CD4-positive, alpha-beta T cell treated with Interferon gamma for 1 hour (primary cell): ENCODE data around the gene NPFF.
"Not testable (repeated sequence)": the region's sequence is repeated elsewhere in the genome, so short reads cannot be mapped to it uniquely, and the experiment has no call there.

ENCODE experiments used
- DNase-seq: peaks from one replicate; pipeline ENCODE4 v3.0.0-alpha.2; 2020

NPFF gene

DNA sequence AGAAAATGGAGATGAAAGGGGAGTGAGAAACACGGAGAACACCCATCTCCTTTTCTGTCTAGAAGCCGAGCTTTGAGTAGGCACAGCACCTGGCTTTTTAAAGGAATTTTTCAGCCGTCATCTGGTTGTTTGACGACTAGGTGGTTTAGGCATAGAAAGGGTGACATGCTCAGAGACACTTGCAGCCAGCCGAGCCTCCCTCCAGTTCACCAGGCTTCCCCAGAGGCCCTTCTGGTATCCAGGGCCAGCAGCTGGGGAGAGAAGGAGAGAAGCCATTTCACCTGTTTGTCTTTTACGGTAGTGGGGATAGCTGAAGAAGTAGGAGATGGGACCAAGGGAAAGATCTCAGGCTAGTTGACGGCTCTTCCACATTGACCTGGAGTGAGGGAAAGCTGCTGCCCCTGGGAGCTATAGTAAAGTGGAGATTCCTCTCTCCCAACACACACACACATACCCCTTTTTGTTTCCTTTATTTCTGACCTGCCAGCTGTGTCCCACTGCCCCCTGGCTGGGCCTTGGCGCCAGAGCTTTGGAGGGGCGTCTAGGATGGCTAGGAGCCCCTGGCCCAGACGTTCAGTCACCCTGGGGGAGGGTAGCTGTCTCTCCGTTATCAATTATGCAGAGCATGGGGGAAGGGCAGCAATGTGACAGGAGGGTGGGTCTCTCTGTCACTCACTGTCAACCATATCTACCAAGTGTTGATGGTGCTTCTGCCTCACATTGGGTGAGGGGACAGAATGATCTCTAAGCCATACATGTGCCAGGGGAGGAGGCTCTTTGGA lies 13.5 kb downstream of the NPFF start:
- no peak for DNase-seq

DNA sequence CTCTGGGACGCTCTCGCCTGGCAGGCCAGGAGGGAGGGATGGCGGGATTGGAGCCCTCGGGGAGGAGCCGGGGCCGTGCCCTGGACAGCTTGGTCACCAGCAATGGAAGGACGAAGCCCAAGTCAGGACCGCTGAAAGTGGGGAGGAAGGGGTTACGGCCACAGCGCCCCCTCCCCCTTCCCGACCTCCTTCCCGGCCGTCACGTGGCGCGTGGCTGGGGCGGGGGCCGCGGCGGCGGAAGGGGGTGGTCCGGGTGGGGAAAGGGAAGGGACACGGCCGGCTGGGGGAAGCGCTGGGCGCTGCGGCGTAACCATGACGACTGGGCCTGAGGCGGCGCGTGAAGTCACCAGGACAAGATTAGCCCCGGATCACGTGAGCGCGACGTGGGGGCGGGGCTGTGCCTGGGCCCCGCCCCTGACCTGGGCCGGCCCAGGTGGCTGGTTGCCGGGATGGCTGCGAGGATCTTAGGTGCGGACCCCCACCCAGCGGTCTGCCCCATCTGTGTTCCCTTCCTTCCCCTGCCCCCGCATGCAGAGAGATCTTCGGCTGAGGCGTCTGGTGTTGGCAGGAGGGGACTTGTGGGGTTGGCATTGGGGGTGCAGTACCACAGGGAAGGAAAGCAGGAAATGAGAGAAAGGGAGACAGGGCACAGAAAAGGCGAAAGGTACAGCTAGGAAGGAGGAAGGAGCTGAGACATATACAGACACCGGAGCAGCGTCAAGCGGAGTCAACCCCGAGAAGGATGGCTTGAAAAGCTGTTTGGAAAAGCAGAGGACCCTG lies 14.3 kb downstream of the NPFF start:
- peak; percentile 89 for DNase-seq

DNA sequence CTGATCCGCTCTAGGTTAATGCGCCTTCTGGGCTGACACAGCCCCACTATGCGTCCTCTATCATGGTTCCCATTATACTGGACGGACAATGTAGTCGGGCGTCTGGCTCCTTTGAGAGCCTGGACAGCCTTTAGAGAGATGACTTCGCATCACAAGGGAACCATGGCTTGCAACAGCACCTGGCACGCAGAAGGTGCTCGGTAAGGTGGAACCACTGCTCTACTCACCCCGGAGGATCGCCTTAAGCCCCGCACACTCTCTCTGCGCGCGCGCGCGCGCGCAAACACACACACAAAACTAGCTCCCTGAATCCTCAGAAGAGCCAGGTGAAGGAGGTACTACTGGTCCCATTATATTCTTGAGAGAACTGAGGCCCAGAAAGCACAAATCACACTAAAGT lies 15.1 kb downstream of the NPFF start:
- DNase-seq, result no peak

DNA sequence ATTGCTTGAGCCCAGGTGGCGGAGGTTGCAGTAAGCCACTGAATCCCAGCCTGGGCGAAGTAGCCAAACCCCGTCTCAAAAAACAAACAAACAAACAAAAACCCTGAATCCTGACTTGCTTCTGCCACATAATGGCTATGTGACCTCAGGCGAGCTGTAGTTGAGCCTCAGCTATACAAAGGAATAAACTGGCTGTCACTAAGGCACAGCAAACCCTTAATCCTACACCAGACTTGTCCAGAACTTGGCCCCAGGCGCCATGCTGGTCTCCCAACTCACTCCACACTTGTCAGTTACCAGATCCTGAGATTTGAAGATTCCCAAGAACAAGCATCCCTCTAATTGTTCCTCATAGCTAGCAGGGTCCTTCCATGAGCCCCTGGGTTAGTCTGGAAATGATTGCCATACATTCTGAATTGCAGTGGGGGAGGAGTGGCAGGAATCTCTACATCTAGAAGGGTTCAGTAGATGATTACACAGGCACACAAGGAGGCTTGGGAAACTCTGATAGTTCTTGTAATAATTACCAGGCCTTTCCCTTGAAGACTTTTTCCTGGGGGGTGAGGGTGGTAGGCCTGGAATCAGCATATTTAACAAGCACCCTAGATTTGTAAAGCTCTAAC lies 17.9 kb downstream of the NPFF start:
- no peak for DNase-seq

DNA sequence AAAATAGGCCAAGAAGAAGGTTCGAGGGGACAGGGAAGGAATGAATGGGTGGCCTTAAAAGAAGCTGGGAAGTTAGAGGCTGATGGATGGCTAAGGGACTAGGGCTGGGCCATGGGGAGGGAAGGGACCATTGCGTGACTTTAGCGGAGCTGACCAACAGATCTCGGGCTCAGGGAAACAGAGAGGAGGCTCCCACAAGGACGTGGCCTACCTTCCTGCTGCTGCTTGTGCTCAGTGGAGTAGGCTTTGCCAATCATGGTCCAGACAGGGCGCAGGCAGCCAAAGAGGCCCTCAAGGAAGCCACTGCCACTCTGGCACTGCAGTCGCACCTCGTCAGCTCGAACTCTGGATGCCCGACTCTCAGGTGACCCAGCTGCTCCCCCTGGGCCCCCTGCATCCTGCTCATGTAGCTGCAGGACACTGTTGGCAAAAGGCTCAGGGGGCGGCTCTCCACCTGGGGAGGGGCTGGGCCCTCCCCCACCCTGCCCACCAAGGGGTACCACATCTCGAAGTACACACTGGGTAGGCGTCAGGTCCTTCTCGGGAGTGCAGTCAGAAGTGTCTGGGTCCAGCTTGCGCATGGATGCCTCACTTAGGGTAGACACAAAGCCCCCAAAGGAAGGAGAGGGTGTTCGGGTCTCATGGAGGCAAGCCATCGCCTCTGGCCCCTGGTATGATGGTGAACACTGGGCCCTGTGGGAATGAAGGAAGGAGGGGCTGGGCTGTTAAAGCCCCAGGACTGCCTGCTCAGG lies 20.4 kb downstream of the NPFF start:
- no peak for DNase-seq

DNA sequence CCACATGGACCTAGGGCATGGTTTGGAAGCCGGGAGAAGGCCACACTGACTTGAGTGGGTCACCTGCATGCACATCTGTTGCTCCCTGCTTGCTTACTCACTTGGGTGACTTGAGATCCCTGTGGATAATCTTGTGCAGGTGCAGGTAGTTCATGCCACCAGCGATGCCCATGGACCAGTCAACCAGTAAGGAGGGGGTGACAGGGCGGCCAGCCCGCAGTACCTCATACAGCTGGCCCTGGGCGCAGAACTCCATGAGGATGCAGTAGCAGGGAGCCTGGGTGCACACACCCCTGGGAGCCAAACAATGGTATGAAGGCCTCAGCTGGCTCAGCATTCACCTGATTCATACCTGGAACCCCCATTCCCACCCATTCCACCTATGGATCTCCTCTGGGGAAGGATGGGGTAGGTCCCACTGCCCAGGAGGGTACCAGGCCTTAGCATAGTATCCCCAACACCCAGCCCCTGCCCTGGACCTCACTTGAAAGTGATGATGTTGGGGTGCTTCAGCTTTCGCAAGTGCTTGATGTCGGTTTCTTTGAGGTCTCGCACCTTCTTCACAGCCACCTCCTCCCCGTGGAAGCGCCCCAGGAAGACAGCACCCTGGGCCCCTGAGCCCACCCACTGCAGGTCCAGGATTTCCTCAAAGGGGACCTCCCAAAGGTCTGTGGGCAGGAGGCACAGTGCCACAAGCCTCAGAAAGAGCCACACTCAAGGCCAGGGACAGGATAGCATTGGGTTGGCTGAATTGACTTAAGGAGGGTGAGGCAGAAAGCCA lies 21.1 kb downstream of the NPFF start:
- DNase-seq, result no peak

DNA sequence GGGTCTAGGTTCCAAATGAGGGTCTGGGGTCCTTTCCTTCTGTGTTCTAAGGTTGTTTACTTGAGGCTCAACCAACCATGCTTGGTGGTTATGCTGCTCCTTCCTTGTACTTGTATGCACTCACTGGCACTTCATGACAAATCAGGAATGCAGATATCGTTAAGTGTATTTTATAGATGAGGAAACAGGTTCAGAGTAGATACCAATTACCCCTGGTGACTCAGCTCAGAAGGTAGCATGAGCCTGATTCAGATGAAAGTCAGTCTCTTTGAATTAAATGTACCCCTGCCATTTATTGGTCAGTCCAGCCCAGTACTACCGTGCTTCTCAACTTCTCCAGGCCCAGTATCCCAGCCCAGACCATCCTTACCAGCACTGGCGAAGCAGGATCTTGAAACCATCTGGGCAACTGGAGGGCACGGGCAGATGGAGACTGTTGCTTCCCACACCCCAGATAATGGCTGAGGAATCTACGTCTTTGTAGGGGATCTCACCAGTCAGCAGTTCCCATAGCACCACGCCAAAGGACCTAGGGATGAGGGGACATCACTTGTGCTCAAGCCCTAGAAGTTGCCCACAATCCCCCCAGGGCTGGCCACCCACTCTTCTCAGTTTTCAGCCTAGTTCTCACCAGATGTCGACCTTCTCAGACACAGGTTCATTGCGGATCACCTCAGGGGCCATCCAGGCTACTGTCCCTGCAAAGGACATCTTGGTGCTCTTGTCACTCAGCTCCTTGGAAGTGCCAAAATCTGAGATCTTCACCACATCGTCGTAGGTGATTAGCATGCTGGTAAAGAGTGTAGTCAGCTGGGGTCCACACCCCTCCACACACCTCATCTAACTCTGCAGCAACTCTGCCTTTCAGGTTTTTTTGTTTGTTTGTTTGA lies 22.4 kb downstream of the NPFF start:
- no peak for DNase-seq

DNA sequence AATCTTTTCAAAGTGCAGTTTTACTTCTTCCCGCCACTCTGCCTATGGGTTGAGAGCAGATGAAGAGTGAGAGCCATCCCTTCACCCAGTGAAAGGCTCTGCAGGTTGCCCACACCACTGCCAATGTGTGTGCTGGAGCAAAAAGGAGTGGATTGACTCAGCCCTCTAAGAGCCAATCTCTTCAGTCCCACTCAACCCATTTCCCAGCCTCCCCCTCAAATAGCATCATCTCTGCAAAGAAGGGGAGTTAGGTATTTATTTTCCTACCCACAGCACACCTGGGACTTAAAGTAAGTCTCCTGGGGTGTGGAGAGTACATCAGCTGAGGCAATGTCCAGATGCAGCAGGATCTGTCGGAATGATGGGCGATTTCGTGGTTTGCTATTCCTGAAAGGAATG lies 23.3 kb downstream of the NPFF start:
- no peak for DNase-seq

DNA sequence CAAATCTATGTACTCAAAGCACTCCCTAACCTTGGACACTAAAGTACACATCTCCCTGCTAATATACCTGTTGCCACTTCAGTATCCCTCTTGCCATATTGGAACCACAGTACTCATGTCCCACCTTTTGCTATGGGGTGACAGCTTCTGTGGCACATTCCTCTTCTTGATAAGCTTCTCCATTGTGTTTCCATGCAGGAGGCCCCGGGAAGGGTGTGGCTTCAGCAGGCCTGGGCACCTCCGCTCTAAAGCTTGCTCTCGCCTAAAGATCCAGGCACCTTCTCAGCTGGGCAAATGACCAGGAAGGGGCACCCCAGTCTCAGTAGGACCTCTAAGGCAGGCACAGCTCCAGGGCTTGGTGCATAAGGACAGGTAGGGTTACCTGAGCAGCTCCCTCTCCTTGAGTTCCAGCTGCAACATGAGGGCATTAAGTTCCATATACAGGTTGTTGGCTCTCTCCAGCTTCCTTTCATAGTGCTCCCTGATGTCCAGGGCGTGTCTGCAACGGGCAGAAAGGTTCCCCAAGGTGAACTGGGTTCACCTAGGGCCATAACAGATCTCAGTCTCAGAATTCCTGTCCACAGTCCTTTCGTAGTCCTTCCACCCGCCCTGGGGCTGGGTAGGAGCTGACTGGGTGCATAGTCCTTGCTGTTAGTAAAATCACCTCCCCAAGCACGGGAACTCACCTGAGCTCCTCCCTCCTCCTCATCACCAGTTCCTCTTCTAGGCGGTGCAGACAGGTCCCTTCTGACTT lies 23.9 kb downstream of the NPFF start:
- DNase-seq, result no peak

DNA sequence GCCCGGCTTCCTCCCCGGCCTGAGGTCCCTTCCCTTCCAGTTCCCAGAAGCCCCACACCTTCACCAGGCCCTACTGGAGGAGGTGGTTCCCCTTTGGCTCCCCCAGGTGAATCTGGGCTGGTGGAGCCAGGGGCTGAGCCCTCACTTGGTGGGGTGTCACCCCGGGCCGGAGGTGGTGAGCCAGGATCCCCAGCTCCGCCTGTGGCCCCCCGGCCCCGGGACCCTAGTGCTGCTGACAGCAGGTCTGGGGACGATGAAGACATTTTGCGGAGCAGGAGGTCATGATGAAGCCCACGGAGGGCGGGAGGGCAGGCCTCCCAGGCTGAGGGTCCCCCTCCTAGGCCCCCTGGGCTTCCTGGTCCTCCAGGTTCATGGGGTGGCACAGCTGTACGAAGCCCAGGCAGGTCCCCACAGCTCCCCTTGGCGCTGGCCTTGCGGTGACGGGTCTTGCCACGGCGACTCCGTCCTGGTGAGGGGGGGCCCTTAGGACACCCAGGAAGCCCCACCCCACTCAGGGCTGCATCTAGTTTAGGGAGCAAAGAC lies 24.6 kb downstream of the NPFF start:
- no peak for DNase-seq

DNA sequence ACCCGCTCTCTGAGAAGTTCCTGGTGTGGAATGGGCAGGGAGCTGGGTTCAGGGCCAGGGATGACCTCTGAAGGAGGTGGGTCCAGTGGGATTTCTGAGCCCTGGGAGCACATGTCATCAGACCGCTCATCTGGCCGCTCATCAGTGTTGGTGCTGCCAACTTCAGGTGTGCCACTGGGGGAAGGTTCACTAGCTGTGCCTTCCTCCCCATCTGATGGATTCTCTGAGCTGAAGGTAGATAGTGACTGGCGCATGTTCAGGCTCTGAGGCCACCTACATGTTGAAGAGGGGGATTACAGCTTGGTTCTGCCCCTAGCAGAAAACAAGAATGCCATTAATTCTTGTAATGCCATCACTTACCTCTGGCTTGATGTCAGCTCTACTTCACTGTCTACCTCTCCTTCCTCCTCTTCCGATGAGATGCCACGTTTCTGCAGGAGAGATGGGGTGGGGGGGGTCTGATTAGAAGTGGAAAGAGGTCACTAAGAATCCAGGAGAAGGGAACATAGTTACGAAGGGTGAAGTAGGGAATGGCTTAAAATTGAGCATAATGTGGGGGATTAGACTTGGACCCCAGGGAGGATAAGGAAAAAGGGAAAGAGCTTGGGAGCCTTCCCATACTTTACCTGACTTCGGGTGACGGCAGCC lies 25.2 kb downstream of the NPFF start:
- DNase-seq, result no peak

DNA sequence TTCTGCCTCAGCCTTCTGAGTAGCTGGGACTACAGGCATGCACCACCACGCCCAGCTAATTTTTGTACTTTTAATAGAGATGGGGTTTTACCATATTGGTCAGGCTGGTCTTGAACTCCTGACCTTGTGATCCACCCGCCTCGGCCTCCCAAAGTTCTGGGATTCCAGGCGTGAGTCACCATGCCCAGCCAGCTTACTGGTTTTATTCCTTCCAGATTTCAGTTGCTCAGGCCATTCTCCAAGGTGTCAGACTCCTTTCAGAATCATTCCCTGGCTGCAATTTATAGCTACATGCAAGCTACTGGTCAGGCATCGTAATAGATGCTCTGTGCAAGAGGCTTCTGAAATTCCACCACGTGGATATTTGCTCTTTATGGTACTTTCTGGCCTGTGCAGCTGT lies 25.8 kb downstream of the NPFF start:
- DNase-seq, result not testable (repeated sequence)

DNA sequence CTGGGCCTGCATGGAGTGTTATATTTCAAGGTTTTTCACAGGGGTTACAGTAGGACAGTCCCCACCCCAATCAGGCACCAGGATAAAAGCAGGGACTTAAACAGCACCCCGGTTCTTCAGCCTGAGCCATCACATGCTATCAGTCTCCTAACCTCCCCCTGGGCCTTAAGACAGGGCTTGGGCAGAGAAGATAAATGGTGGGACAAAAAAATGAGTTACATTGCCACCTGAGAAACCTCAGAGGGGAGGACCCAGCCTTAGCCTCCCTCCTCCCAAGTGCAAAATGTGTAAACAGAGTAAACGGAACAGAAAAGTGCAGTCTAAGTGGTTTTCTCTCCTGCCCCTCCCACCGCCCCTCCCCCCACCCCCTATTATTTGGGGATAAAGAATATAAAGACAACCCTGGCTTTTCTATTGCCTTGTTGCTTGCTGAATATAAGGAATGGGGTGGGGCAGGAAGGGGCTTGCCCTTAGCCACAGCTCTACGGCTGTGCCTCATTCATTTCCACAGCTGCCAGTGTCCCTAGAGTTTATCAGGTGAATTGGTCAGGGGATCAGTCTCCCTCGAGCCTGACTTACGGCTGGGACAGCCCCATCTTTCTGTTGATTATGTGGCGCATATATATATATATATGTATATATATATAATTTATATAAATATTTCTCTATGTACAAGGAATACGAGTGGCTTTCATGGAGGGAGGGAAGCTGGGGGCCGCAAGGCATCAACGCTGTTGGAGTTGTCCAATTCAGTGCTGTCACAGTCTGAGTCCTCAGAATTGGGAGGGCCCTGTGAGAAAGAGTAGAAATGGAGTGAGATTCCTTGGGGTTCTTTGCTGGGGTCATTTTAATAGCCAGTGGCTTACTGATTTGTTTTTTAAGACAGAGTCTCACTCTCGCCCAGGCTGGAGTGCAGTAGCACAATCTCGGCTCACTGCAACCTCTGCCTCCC lies 26.5 kb downstream of the NPFF start:
- DNase-seq, result no peak

DNA sequence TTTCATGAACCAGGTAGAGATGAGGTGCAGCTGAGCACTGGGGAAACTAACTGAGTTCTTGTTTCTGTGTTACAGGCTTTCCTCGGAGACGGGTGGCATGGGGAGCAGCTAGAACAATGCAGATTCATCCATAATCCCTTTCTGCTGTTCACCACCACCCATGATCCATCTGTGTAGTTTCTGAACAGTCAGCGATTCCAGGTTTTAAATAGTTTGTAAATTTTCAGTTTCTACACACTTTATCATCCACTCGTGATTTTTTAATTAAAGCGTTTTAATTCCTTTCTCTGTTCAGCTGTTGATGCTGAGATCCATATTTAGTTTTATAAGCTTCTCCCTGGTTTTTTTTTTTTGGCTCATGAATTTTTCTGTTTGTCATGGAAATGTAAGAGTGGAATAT lies 28.0 kb downstream of the NPFF start:
- DNase-seq, result no peak

DNA sequence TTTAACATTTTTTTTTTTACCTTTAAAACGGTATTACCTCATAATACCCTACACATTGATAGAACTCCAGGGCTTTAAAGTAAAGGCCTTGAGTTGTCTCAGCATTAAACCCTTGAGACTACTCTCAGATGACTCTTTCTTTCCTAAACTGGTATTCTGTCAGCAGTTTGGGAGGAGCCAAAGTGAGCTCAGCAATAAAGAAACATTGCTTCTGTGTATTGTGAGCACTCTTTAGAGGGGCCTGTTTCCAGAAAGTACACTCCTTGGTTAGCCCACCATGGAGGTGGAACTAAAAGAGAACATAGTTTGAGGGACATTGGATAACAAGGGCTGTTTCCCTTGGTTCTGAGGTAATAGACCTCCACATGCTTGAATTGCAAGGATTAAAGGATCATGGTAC lies 28.4 kb downstream of the NPFF start:
- DNase-seq, result no peak

DNA sequence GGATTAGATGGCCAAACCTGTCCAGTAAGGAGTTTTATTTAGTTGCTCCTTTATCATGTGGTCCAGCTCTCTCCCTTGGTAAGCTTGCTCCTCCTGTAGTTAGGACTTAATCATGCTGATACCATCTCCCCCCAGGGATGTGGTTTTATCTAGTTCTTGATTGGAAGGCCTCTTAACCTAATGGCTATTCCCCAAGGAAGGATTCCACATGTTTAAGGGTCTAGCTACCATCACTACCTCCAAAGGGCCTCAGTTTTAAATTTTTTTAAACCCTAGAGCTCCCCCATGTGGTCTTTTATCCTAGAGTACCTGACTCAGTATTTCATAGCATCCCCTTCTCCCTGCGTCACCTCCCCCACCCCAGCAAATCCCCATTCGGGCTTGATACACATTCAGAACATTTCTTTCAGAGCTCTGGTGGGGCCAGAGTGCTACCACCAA lies 30.5 kb downstream of the NPFF start:
- DNase-seq, result no peak

DNA sequence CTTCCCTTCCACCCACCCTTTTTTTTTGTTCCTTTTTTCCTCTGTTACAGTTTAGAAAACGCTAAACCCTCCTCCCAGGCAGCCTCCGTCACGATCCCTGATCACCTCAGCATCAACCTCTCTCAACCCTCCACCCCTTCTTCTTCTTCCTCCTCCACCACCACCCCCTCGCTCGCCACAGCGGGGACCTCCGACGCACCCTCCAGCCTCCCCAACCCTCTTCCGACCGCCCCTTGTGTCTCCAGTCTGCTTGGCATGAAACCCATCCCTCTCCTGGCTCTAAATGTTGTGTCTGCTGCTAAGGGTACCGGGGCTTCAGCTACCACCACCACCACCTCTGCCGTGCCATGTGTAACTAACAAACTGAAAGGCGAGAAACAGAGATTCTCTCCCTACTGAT lies 32.5 kb downstream of the NPFF start:
- no peak for DNase-seq

DNA sequence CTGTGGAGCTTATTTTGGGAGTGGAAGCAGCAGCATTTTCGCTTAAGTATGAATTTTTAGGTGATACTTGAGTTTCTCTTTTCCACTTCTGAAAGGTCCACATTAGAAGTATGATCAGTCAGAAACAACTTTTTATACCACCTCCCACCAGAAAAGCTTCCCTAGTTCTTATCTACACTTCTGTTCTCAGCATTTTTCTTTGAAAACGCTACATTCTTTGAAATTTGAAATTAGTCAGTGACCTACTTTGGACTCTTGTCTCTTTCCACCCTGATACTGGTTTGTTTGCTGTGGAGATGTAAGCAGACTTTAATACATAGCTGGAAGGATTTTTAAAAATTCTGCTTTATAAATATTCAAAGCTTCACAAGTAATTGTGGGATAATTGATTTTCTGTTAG lies 33.2 kb downstream of the NPFF start:
- DNase-seq, result no peak
